ENCODE results near the gene MPZL1. TPM values are rescaled to one million over a fixed set of nuclear protein-coding genes. Genes with fewer than 3 reads are reported as not detected.

MPZL1 gene
- total and polyA plus RNA-seq, 2 donors (not counting 1 experiment from before 2014, with no cell fraction given): 81.4 to 158 TPM

DNA sequence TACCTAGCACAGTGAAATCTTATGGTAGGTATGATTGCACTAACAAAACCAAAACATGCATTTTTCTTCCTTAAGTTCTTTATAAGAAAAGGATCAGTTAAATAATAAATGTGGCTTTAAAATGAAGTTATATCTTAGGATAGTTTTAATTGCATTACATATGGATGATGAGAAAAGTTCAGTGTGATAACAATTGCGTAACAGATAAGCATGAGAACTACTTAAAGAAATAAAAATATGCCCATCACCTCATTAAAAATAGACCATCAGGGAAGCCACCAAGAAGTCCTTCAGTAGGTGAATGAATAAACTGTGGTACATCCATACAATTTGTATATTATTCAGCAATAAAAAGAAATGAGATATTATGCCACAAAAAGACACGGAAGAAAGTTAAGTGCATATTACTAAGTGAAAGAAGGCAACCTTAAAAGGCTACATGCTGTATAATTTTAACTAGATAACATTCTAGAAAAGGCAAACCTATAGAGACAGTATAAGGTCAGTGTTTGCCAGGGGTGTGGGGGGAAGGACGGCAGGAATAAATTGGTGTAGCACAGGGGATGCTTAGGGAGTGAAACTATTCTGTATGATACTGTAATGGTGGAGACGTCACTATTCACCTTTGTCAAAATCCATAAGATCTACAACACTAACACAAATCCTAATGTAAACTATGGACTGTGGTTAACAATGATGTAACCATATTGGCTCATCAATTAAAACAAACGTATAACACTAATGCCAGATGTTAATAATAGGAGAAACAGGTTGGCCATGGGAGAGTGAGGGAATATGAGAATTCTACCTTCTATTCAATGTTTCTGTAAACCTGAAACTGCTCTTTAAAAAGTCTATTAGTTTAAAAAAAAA is 42.9 kb downstream of the MPZL1 start:
- DNase-seq (ENCODE audit: low read depth in 2 of 2): no peak
- TF ChIP-seq, protein P1, sequence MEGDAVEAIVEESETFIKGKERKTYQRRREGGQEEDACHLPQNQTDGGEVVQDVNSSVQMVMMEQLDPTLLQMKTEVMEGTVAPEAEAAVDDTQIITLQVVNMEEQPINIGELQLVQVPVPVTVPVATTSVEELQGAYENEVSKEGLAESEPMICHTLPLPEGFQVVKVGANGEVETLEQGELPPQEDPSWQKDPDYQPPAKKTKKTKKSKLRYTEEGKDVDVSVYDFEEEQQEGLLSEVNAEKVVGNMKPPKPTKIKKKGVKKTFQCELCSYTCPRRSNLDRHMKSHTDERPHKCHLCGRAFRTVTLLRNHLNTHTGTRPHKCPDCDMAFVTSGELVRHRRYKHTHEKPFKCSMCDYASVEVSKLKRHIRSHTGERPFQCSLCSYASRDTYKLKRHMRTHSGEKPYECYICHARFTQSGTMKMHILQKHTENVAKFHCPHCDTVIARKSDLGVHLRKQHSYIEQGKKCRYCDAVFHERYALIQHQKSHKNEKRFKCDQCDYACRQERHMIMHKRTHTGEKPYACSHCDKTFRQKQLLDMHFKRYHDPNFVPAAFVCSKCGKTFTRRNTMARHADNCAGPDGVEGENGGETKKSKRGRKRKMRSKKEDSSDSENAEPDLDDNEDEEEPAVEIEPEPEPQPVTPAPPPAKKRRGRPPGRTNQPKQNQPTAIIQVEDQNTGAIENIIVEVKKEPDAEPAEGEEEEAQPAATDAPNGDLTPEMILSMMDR (conservative IDR thresholded peaks at IDR 0.05 in 1 of 2, IDR thresholded peaks at IDR 0.05 in 1 of 2; ENCODE audit: low read depth in 1 of 2, low read length in 2 of 2): no peak
- no peak for TF ChIP-seq EZH2 (IDR thresholded peaks at IDR 0.05; ENCODE audit: low read length, missing control alignments)
- Histone ChIP-seq H3K9me3 (ENCODE audit: control insufficient read depth, insufficient read depth, low read depth, low read length) (no peaks in the 10 kb centered on the region), H3K36me3 (ENCODE audit: control insufficient read depth, insufficient read depth, low read length) (no peaks in the 10 kb centered on the region), H4K20me1 (ENCODE audit: control insufficient read depth, extremely low read depth, insufficient read depth, low read length) (peaks cover 2% of the 10 kb centered on the region), H3K9ac (ENCODE audit: insufficient read depth, low read length) (no peak overlapping the region), H3K27ac (ENCODE audit: insufficient read depth, low read length) (no peak overlapping the region), H3K79me2 (ENCODE audit: control insufficient read depth, insufficient read depth, low read length) (peaks cover 10% of the 10 kb centered on the region), H3K27me3 (ENCODE audit: control insufficient read depth, insufficient read depth, low read length) (no peaks in the 10 kb centered on the region), H3K4me2 (ENCODE audit: extremely low read depth, insufficient read depth, low read length) (no peak overlapping the region), H2AFZ (ENCODE audit: low read length) (no peak overlapping the region), H3K4me3 (replicated peaks in 1 of 4; ENCODE audit: control extremely low read depth in 1 of 4, insufficient read depth in 1 of 4, low read depth in 3 of 4, low read length in 4 of 4) (no peak overlapping the region), H3K4me1 (ENCODE audit: control insufficient read depth, extremely low read depth, insufficient read depth, low read length) (peaks cover 3% of the 10 kb centered on the region)

DNA sequence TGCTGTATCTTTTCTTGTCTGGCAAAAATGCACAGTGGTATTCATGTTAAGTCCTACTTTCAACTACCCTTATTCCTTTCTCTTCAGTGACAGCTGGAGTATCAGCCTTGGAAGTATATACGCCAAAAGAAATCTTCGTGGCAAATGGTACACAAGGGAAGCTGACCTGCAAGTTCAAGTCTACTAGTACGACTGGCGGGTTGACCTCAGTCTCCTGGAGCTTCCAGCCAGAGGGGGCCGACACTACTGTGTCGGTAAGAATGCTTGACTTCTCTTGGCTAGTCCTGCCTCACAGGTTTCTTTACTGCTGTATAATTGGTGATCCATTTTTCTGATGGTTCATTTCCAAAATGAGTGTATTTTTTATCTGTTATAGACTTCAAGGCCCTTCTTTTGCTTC is 43.7 kb downstream of the MPZL1 start:
- Histone ChIP-seq H3K4me2 (ENCODE audit: extremely low read depth, insufficient read depth, low read length) (no peak overlapping the region), H3K9ac (ENCODE audit: insufficient read depth, low read length) (no peak overlapping the region), H3K27me3 (ENCODE audit: control insufficient read depth, insufficient read depth, low read length) (no peaks in the 10 kb centered on the region), H3K4me3 (replicated peaks in 1 of 4; ENCODE audit: control extremely low read depth in 1 of 4, insufficient read depth in 1 of 4, low read depth in 3 of 4, low read length in 4 of 4) (no peak overlapping the region), H3K27ac (ENCODE audit: insufficient read depth, low read length) (no peak overlapping the region), H2AFZ (ENCODE audit: low read length) (no peak overlapping the region), H3K9me3 (ENCODE audit: control insufficient read depth, insufficient read depth, low read depth, low read length) (no peaks in the 10 kb centered on the region), H3K4me1 (ENCODE audit: control insufficient read depth, extremely low read depth, insufficient read depth, low read length) (peaks cover 3% of the 10 kb centered on the region), H3K79me2 (ENCODE audit: control insufficient read depth, insufficient read depth, low read length) (peaks cover 7% of the 10 kb centered on the region), H3K36me3 (ENCODE audit: control insufficient read depth, insufficient read depth, low read length) (no peaks in the 10 kb centered on the region), H4K20me1 (ENCODE audit: control insufficient read depth, extremely low read depth, insufficient read depth, low read length) (peaks cover 2% of the 10 kb centered on the region)
- no peak for TF ChIP-seq EZH2 (IDR thresholded peaks at IDR 0.05; ENCODE audit: low read length, missing control alignments)
- TF ChIP-seq, protein P1 (conservative IDR thresholded peaks at IDR 0.05 in 1 of 2, IDR thresholded peaks at IDR 0.05 in 1 of 2; ENCODE audit: low read depth in 1 of 2, low read length in 2 of 2): no peak
- DNase-seq (ENCODE audit: low read depth in 2 of 2): no peak

DNA sequence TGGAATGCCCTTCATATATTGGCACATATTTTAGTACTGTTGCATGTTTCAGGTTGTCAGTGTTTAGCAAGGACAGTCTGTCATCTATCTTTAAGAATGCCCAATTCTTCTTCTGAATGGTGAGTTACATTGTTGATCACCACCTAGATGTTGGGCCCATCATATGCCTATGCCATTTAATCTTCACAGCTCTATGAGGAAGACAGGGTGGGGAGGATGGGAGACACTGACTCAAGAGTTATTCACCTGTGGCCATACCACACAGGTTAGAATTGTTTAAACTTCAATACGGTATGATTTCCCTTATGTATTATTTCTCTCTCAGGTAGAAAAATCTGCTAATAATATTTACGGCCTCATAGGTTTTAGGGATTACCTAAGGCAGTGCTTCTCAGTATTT is 44.8 kb downstream of the MPZL1 start:
- H3K9ac ChIP-seq (ENCODE audit: insufficient read depth, low read length): no peak overlapping the region

More for the DNA sequence above, 44.8 kb downstream of the MPZL1 start:
- no peak overlapping the region for H3K4me2 ChIP-seq (ENCODE audit: extremely low read depth, insufficient read depth, low read length)
- H2AFZ ChIP-seq (ENCODE audit: low read length): no peak overlapping the region
- no peaks in the 10 kb centered on the region for H3K27me3 ChIP-seq (ENCODE audit: control insufficient read depth, insufficient read depth, low read length)
- no peaks in the 10 kb centered on the region for H3K36me3 ChIP-seq (ENCODE audit: control insufficient read depth, insufficient read depth, low read length)
- H3K27ac ChIP-seq (ENCODE audit: insufficient read depth, low read length): no peak overlapping the region
- peaks cover 4% of the 10 kb centered on the region for H3K79me2 ChIP-seq (ENCODE audit: control insufficient read depth, insufficient read depth, low read length)
- TF ChIP-seq EZH2 (IDR thresholded peaks at IDR 0.05; ENCODE audit: low read length, missing control alignments): no peak
- TF ChIP-seq, protein P1 (conservative IDR thresholded peaks at IDR 0.05 in 1 of 2, IDR thresholded peaks at IDR 0.05 in 1 of 2; ENCODE audit: low read depth in 1 of 2, low read length in 2 of 2): no peak
- H3K4me3 ChIP-seq (replicated peaks in 1 of 4; ENCODE audit: control extremely low read depth in 1 of 4, insufficient read depth in 1 of 4, low read depth in 3 of 4, low read length in 4 of 4): no peak overlapping the region
- H4K20me1 ChIP-seq (ENCODE audit: control insufficient read depth, extremely low read depth, insufficient read depth, low read length): peaks cover 2% of the 10 kb centered on the region
- H3K4me1 ChIP-seq (ENCODE audit: control insufficient read depth, extremely low read depth, insufficient read depth, low read length): no peaks in the 10 kb centered on the region
- no peak for DNase-seq (ENCODE audit: low read depth in 2 of 2)
- H3K9me3 ChIP-seq (ENCODE audit: control insufficient read depth, insufficient read depth, low read depth, low read length): no peaks in the 10 kb centered on the region
